Activated CD4-positive, alpha-beta memory T cell treated with anti-CD3 and anti-CD28 coated beads for 36 hours (primary cell): ENCODE data around the gene MPC2. TPM values are rescaled to one million over a fixed set of nuclear protein-coding genes. Genes with fewer than 3 reads are reported as not detected.
"Not testable (repeated sequence)": the region's sequence is repeated elsewhere in the genome, so short reads cannot be mapped to it uniquely, and the experiment has no call there.

Experiments
- CTCF ChIA-PET: fragments of 350-600 bp; sonication (Branson Sonifier 250); formaldehyde crosslinking; loops from one replicate; lab custom pipeline; 2021; ENCODE audit warnings: antibody characterized with exemption, inconsistent platforms; lab: Charles Lee
- POLR2A ChIA-PET: fragments of 350-600 bp; sonication (Branson Sonifier 250); formaldehyde crosslinking; loops from one replicate; lab custom pipeline; 2021; ENCODE audit warnings: antibody characterized with exemption; lab: Charles Lee
- DNase-seq: peaks from one replicate; pipeline ENCODE4 v3.0.0-alpha.2; 2020
- H3K27ac Mint-ChIP-seq: one replicate; pipeline ENCODE4 v1.8.0; 2021; ENCODE audit warnings: mixed read lengths
- H3K27me3 Mint-ChIP-seq: one replicate; pipeline ENCODE4 v1.8.0; 2021; ENCODE audit warnings: mixed read lengths
- H3K36me3 Mint-ChIP-seq: one replicate; pipeline ENCODE4 v1.8.0; 2021; ENCODE audit warnings: mixed read lengths
- H3K4me1 Mint-ChIP-seq: one replicate; pipeline ENCODE4 v1.8.0; 2021; ENCODE audit warnings: low read depth, mixed read lengths
- H3K4me3 Mint-ChIP-seq: one replicate; pipeline ENCODE4 v1.8.0; 2021; ENCODE audit warnings: mild to moderate bottlenecking, mixed read lengths
- H3K9me3 Mint-ChIP-seq: one replicate; pipeline ENCODE4 v1.8.0; 2021; ENCODE audit warnings: mixed read lengths
- intact Hi-C: fragments of 100-400 bp; cut with micrococcal nuclease; formaldehyde crosslinking; loops from one replicate; pipeline ENCODE4 v1.15.1; 2023
- total RNA-seq, 2 experiments: library from RNA; stranded (reverse); gene quantifications; one replicate each; pipeline ENCODE4 v1.2.3, GENCODE V29; 2021

The MPC2 gene
- total RNA-seq, 2 experiments from 2014 or later, result 68.4 to 71.3 TPM

- DNase-seq, intact Hi-C loops, H3K9me3 Mint-ChIP-seq, H3K4me1 Mint-ChIP-seq, POLR2A ChIA-PET, CTCF ChIA-PET, H3K27me3 Mint-ChIP-seq, H3K36me3 Mint-ChIP-seq, H3K4me3 Mint-ChIP-seq, H3K27ac Mint-ChIP-seq: not testable (repeated sequence)
These were observed 67.5 kb downstream of the MPC2 start for GRCh38 chr1:167869157-167870001.

- H3K36me3 Mint-ChIP-seq, H3K27me3 Mint-ChIP-seq, H3K9me3 Mint-ChIP-seq, CTCF ChIA-PET, H3K27ac Mint-ChIP-seq, POLR2A ChIA-PET, H3K4me3 Mint-ChIP-seq, H3K4me1 Mint-ChIP-seq, intact Hi-C loops, DNase-seq: not testable (repeated sequence)
These were observed 70.0 kb downstream of the MPC2 start for GRCh38 chr1:167866739-167867414.

Other genes with a start within 250 kb of the MPC2 start
- 10 to 100 TPM; 21.9 to 23.0 TPM for gene MPZL1, start 215.1 kb downstream of the MPC2 start, total RNA-seq
- under 1 TPM in 1 of 2 experiments, not detected in 1; 0.05 TPM for gene ADCY10, start 22.9 kb downstream of the MPC2 start, total RNA-seq
- gene DCAF6, start 389 bp downstream of the MPC2 start, total RNA-seq, result 10 to 100 TPM; 21.2 to 25.0 TPM
- gene GPR161, start 199.9 kb upstream of the MPC2 start, total RNA-seq, result under 1 TPM; 0.88 to 0.97 TPM
- 10 to 100 TPM; 51.1 to 54.2 TPM for gene TIPRL, start 241.9 kb upstream of the MPC2 start, total RNA-seq